AG09319 (cell line): Measurements from ENCODE around the gene UBE2L6.

Source experiments
- DNase-seq: peaks from one replicate; pipeline ENCODE4 v3.0.0-alpha.2; 2010; ENCODE audit warnings: low read depth; ENCODE audit errors: extremely low read depth
- CTCF ChIP-seq: IDR thresholded peaks from 2 replicates; pipeline ENCODE4 v1.5.1; 2011; ENCODE audit warnings: low read depth, mild to moderate bottlenecking, inconsistent platforms, low read length, moderate library complexity

The UBE2L6 gene

DNA sequence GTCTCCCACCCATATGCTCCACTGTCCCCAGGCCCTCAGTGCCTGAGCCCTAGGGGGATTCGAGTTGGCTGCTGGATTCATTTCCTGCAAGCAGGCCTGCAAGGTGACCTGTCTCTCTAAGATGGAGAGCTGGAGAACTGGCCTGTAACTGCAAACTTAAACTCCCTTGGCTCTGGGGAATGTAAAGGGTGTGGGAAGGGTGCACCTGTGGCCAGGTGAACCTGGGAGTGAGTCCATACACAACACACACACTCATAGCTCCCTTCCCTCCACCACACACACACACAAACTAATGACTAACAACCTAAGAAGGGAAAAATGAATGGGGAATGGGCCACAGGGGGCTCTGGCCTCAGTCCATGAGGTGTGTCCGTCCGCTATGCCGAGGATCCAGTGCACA lies 15.5 kb downstream of the UBE2L6 start:
- TF ChIP-seq CTCF: no peak
- no peak for DNase-seq

- no peak for DNase-seq
- no peak for TF ChIP-seq CTCF
Observed at GRCh38 chr11:57549983-57550382, 17.5 kb downstream of the UBE2L6 start.

- no peak for DNase-seq
- no peak for TF ChIP-seq CTCF
Observed at GRCh38 chr11:57547854-57548377, 19.6 kb downstream of the UBE2L6 start.

- peak; percentile 14 for TF ChIP-seq CTCF
- DNase-seq: no peak
Observed at GRCh38 chr11:57546869-57547475, 20.5 kb downstream of the UBE2L6 start.

- TF ChIP-seq CTCF: no peak
Observed at GRCh38 chr11:57546451-57546850, 21.0 kb downstream of the UBE2L6 start.

GRCh38 chr11:57545883-57546282 lies 21.6 kb downstream of the UBE2L6 start:
- no peak for TF ChIP-seq CTCF
- no peak for DNase-seq

More at GRCh38 chr11:57546451-57546850, 21.0 kb downstream of the UBE2L6 start:
- no peak for DNase-seq

DNA sequence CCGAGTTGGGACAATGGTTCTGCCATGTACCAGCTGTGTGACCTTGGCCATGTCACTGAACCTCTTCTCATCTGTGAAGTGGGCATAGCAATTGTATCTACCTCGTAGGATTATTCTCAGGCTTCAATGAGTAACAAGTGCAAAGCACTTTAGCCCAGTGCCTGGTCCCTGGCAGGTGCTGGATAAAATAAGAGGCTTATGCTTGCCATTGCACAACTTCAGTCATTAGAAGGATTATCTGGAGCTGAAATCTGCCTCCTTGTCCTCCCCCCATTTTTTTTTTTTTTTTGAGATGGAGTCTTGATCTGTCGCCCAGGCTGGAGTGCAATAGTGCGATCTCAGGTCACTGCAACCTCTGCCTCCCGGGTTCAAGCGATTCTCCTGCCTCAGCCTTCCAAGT lies 22.9 kb downstream of the UBE2L6 start:
- no peak for TF ChIP-seq CTCF
- no peak for DNase-seq
